HK-2 (cell line): ENCODE data around the gene SRGAP2B.
"Not testable (repeated sequence)": the region's sequence is repeated elsewhere in the genome, so short reads cannot be mapped to it uniquely, and the experiment has no call there.

Source experiments
- DNase-seq: peaks from one replicate; pipeline ENCODE4 v3.0.0-alpha.2; 2018; ENCODE audit not compliant: unreplicated experiment

The SRGAP2B gene

DNA sequence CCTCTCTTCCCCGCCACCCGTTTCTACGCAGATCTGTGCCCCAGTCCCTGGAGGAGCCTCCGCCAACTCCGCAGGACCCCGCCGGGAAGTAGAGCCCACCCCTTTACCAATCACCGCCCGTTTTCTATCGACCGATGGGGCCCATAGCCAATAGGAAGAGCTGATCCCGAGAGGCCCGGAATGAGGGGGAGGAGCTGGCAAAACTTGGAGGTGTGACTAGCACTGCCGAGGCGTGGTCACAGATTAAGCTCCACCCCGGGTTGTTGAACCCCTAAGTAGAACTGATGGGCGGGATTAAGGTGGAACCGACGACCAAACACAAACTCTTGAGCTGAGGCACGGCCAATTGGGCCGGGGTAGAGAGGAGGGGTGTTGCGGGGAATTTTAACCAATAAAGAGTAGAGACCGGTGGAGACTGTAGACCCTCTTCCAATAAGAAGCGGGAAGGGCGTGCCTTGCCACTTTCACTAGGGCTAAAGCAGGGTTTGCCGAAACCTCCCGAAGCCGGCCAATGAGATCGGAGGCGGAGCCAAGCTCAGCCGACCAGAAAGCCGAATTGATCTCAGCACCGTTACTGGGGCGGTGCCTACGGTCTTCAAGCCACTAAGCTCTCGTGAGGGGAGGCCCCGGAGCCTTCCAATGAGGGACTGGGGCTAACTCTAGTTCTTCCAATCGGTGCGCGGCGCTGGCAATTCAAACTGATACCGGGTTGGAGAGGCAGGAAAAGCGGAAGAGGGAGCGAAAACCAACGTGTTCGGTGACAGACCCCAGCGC lies at the start of gene SRGAP2B, which contains the start of gene FAM72D:
SRGAP2B (minus strand) TSS at position 45 of the 774 bp plus-strand sequence. CDS start 2,427 bp downstream, outside the sequence.
FAM72D (plus strand) TSS at position 691 of the 774 bp plus-strand sequence. CDS start 874 bp downstream, outside the sequence.
- DNase-seq = not testable (repeated sequence)

DNA sequence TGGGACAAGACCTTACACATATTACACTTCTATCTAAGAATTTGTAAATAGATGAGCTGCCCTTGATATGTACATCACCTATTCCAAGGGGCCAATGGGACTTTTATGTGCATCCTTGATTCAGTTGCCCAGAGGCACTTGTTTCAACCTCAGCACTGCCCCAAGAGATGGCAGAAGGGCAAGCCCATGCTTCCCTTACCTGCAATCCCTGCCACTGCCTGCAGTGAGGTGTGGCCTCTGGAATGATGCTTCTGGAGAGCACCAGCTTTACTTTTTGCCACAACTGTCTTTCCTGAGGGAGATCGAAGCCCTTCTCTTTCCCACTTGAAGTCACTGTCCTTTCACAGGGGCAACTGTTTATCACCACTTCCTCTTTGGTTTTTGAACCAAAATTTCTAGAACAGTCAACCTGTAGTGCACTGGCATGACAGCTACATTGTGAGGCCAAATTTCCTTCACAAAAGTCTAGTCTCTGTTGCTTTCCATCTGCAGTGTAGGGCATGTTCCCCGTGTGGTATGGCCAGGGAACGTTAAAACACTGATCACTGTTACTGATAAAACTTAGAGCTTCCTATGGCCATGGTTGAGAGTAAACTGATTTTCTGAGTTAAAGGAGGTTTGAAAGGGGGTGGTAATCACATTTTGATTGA lies 49.3 kb upstream of the SRGAP2B start:
- not testable (repeated sequence) for DNase-seq

DNA sequence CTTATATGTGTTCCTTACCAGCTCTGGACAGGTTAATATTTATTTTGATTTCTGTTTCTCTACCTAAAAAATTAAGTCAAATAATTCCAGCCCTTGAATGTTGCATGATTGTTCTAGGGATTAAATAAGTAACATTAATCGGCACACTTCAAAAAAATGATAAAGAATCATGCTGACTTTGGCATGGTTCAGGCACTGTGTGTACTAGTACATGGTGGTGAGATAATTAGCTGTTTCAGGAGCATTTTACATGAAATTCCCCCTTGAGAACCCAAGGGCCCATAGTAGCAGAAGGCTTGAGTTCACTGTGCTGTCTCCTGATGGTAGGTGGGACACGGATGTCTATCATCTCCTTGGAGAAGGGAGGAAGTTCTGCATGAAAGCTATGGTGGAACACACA lies 45.4 kb upstream of the SRGAP2B start:
- not testable (repeated sequence) for DNase-seq

DNA sequence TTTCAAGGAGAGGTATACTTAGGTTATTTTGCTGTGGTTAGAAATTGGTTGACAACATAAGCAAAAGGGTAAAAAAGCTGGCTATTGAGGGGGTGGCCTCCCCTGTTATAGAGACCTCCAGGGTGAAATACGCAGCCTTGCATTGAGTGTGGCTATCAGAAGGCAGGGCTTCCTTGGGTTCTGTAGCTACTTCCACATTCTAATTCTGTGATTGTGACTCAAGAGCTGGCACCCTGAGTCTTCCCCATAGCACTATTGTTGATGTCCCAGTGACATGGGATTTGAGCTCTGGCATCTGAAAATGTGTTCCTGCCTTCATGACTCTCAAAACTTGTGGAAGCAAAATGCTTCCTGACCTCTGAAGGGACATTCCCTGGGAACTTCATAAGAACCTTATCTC lies 39.3 kb upstream of the SRGAP2B start:
- DNase-seq = not testable (repeated sequence)

DNA sequence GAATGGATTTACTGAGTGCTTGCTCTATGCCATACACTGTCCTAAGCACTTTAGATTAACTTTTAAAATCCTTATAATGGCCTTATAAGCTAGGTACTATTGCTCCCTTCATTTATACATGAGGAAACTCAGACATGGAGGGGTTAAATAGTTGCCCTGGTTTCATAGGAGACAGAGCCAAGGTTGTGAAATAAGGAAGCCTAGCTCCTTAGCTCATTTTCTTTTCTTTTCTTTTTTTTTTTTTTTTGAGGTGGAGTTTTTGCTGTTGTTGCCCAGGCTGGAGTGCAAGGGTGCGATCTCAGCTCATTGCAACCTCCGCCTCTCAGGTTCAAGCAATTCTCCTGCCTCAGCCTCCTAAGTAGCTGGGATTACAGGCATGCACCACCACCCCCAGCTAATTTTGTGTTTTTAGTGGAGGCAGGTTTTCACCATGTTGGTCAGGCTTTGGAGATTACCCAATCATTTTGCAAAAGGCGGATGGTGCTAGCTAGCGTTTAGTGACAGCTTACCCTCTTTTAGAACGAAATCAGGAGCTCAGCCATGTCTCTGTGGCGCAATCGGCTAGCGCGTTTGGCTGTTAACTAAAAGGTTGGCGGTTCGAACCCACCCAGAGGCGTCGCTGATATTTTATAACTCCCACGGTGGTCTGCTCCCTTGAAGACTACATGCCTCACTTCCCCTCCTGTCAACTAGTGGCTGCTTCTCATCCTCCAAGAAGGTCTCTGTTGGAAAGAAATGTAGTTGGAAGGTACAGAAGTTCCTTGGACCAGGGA lies 33.8 kb upstream of the SRGAP2B start:
- DNase-seq = not testable (repeated sequence)

DNA sequence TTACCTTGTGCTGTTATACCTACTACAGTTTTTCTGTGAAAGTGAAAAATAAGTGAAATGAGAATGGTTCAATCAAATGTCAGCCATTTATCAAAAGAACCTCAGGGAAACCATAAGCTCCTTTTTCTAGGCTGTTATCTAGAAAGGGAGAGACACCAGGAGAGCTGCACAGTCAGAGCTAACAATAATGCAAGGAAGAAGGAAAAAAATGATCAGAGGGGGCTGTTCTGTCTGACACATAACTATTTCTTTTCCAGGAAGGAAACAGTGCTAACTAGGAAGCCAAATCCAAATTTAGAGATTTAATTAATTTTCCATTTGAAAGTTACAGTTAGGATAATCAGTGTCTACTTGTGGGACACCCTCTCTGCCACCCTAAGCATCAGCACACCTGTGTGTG lies 32.0 kb upstream of the SRGAP2B start:
- not testable (repeated sequence) for DNase-seq

DNA sequence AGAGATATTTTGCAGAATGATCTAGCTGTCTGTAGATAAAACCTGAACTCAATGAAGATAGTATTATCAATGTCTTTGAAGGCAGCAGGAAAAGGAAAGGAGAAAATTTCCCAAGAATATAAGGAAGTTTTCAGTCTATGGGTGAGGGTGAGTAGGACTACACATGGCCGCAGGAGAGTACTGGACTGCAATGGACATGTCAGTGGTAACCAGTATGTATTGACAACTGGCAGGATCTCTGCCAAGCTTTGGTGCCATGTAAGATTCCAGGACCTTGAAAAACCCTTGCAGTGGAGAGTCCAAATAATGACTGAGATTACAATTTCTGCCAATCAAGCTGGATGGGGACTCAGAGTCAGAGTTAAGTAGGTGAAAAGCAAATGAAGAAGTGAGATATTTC lies 30.0 kb upstream of the SRGAP2B start:
- DNase-seq = not testable (repeated sequence)

DNA sequence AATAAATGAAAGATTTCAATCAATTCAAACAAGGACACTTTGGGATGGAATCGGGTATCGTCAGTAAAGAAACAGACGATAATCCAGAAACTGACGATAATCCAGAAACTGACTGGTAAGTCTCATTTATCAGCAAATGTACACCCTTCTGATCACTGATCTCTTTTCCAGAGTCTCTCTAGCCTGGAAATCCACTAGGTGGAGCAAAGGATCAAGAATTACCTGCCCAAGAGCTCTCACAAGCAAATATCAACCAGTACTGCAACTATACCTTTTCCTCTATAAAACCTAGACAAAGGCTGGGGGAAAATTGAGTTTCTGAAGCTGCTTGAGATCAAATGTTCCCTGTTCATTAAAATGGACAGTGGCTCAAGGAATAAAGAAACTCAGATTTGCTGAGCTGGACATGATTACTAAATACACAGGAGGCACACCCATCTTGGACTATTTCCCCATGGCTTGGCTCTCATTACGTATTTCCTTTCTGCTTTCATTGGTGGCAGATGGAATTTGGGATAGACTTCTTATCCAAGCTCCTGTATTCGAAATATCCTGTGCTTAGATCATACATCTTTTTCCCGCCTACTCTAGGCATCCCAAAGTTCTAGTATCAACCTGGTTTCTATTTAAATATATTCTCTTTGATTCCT lies 29.0 kb upstream of the SRGAP2B start:
- not testable (repeated sequence) for DNase-seq

DNA sequence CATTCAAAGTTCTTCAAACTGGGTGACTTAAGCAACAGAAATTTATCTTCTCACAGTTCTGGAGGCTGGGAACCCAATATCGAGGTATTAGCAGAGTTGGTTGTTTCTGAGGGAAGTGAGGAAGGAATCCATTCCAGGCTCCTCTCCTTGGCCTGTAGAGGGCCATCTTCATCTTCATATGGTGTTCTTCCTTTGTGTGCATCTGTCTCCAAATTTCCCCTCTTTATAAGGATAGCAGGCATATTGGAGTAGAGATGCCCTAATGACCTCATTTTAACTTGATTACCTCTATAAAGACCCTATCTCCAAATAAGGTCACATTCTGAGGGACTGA lies 27.9 kb upstream of the SRGAP2B start:
- not testable (repeated sequence) for DNase-seq

DNA sequence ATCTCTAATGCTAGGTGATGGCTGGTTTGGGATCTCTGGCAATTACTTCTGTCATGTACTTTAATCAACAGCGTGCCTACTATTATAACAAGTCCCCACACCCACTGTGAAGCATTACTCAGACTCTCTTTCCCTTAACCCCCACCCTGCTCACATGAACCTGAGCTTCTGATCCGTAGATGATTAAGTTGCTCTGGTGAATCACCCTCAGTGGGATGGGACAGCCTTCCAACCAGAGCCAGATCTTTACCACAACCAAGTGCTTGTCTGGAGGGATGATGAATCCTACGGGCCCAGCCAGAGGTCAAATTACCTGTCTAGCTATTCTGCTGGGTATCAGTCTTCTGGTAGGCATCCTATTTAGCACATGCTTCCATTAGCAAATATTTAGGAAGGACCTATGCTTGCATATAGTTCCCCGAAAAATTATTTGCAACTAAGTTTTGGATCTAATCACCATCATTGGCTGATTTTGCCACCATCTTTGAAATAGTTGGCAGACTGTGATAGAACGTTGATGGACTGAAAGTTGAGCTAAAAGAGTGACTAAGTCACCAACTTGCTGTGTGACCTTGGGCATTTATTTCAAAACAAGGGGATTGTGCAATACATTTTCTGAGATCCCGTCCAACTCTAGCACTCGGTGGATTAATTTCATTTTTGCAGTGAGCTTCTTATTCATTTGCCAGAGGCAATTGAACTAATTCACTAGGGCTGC lies 27.4 kb upstream of the SRGAP2B start:
- not testable (repeated sequence) for DNase-seq

DNA sequence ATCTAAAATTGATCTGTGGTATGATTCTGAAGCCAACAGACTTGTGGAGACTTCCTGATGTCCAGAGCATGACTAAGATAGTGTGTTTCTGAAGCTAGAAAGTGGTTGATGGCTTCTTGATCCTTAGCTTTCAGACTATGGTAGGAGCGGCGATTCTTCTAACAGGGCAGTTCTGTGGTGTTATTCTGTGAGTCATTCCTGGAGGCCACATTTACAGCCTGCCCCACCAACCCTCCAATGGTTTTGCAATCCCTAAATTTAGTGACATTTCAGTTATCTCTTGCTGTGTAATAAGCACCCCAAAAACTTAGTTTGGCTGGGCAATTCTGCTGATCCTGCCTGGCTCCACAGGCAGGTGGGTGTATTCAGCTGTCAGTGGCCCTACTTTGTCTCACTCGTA lies 24.7 kb upstream of the SRGAP2B start:
- DNase-seq = not testable (repeated sequence)

DNA sequence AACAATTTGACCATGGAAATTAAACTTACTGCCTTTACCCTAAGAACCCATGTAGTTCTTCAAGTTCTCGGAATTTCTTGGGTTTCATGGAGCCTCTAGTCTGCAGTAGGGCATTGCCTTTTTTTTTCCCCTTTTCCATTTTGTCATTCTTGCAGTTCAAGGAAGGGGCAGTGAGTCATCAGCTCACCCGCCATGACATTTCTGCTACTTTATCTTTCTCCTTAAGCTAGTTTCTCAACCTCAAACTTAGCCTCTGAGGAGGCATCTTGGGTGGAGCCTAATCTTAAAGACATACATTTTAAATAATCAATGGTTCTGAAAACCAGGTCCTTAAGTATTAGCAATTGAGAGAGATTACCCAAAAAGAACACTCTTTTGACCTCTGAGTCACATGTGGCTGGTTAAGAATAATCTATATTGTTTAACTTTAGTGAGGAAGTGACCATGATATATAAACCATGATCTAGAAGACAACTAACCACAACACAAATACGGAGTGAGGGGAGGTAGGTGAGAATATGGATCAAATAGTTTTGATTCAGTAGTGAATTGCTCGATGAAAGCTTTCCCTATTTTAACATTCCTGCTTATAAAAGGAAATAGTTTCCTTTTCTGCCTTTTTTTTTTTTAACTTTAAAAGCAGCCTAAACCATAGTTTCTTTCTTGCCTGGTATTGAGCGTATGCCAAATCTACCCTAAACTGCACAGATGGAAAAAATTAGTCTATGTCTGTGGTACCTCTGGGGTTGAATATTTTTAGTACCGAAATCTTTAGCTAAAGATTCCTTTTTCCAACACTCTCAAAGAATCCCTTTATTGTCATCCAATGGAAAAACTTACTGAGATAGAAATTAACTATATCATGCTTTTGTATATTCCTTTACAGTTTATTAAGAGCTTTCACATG lies 20.7 kb upstream of the SRGAP2B start:
- not testable (repeated sequence) for DNase-seq

DNA sequence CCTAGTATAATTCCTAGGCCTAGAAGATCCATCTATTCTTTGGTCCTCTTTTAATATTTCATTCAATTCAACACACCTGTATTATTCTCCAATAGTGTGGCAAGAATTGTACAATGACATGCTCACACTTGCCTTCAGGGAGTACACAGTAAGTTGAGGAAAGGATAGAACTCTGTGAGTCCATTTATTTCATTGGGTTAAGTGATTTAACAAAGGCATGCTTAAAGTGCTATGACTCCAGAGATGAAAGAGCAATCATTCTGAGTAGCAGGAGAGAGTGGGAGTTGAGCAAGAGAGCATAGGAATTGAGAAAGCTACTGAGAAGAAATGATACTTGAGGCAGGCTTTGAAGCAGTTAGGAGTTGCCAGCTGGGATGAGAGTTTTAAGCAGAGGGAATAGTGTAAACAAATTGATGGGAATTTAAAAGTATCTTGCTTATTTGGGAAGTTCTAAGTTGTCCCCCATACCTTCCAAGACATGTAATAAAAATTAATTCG lies 19.5 kb upstream of the SRGAP2B start:
- DNase-seq = not testable (repeated sequence)

DNA sequence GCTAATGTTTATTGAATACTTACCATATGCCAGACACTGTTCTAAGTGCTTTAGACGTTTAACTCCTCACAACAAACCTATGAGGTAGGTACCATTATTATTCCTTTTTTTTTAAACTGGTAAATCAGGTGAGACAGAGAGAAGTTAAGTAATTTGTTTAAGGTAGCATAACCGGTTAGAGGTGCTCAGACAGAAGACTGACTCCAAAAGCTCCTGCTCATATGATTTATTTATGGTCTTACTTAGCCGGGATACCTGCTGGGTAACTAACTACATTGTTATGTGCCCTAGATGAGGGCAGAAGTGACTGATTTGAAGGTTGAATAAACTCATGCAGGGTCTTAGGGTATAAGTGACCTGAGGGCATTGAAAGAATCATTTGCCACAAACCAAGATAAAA lies 17.6 kb upstream of the SRGAP2B start:
- not testable (repeated sequence) for DNase-seq

DNA sequence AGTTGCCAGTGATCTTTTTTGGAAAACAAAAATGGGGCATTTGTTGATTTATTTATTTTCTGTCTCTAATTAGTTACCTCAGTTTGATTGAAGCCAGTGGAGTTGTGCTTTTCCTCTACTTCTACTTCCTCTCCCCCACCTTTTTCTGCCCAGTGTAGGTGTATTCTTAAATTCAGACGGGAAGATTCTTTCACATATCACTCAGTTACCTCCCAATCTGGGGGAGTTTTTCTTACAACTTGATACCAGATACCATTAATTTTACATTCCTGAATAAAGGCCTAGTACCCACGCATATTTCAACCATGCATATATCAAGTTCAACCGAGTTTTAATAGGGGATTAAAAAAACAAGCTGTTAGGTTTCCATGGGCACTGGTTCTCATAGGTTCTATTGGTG lies 16.5 kb upstream of the SRGAP2B start:
- DNase-seq = not testable (repeated sequence)

DNA sequence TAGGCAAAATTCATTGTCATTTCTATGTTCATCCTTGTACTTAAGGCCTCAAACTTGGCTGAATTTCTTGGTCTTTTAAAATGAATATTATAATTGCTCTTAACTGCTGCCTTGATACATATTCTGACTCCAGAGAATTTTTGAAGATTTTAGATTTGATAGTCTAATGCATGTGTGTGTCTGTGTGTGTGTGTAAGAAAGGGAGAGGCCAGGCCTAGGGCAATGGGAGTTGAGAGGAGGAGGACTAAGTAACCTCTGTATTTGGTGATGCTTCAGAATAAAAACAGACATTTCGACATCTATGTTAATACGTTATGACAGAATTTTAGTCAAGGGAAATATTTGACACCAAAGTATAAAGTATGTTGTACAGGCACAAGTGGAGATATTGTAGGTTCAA lies 8.2 kb upstream of the SRGAP2B start:
- not testable (repeated sequence) for DNase-seq

DNA sequence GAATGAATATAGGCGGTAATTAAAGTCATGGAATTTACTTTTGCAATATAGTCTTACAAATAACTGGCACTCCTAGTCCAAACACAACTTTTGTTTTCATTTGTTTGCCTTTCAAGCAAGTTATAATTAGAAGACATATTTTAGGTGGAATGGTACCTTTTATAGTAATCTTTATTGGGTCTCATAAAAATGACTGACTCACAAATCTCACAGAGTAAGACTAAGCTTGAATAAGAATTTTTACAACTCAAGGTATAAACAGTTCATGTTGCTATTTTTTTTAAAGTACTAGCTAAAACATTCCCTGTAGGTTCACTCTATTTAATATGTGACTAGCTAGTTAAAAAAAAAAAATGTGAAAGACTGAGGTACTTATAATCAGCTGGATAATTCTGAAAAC lies 6.6 kb upstream of the SRGAP2B start:
- DNase-seq = not testable (repeated sequence)

DNA sequence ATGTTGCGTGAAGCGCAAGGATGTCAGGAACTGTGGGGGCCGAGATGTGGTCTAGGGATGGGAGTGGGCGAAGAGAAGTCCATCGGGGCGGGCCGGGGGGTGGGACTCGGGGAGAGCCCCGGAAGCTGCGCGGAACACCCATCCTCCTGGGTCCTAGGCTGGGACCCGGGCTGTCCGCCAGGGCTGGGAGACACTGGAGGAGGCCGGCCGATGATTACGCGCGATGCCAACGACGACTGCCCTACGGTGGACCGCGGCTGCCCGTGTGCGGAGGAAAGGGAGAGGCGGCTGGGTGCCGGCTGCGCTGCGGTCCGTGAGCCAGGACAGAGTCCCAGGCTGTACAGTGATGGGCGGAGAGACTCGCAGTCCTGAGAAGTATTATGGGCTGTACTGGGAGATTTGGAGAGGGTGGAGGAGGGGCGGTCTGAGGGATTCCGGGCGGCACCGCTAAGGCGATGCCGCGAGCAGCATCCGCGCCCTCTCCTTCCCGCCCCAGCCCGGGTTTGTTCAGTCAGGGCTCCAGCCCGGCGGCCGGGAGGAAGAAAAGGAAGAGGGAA lies 395 bp downstream of the SRGAP2B start:
- DNase-seq = not testable (repeated sequence)

DNA sequence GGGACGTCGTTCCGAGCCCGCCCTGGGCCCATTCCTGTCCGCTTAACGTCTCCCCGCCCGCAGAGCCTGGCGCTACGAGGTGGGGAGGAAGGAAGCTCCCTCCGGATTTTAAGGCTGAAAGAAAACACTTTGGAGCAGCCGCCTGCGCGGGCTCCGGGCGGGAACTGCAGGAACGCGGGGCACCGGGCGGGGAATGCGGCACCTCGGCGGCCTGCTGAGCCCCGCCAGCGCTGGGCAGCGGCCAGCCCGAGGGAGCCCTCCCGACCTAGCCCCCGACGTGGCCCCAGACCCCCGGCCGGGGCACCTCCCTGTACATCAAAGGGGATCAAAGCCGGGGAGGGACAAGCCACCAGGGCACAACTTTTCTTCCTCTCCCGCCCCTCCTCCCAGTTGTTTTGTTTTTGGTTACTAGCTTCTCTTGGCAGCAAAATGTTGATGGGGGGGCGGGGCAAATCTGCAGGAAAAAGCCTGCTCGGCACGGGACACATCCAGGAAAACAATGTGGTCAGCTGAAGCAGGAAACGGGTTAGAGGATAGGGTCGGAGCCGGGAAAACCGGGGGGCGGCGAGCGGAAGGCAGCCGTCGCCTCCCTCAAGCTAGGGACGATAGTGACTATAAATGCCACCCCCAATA lies 1.5 kb downstream of the SRGAP2B start:
- DNase-seq = peak; percentile 18
